Panc1 (cell line): ENCODE data around the gene CIBAR2.

ENCODE experiments used
- CTCF ChIP-seq: fragments of 450-650 bp; IDR thresholded peaks from 2 replicates; pipeline ENCODE4 v1.5.1; 2017; ENCODE audit warnings: mild to moderate bottlenecking
- POLR2AphosphoS5 ChIP-seq: IDR thresholded peaks from 2 replicates; pipeline ENCODE4 v1.6.1; 2012; ENCODE audit warnings: mild to moderate bottlenecking, low read depth, low read length, moderate library complexity

- TF ChIP-seq CTCF (no peak), POLR2AphosphoS5 (no peak)
Measured at GRCh38 chr16:85125570-85126393, 13.5 kb upstream of the CIBAR2 start.
